Measurements from ENCODE around the gene NHLRC2. TPM values are rescaled to one million over a fixed set of nuclear protein-coding genes. Genes with fewer than 3 reads are reported as not detected.

NHLRC2 gene
- total RNA-seq, 1 experiment from 2014 or later = 39.8 TPM

DNA sequence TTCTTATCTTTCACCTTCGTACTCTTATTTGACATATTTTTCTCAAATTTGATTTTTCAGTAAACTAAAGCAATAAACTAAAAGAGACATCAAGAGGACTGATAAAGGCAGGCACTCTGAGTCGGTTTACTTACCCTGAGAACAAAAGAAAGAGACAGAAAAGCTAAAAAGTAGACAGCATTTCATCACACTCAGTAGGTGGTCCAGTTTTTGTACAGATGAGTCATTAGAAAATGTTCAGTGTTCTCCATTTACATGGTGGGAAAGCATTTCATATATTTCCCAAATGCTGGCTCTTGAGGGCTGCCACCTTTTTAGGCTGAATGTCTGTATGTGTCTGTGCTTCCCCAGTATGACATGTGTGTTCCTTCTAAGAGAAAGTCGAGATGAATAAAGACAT, 52.7 kb downstream of the NHLRC2 start:
- no peak overlapping the region for H3K4me3 Mint-ChIP-seq (ENCODE audit: unreplicated experiment)
- intact Hi-C loops (cut with micrococcal nuclease) = no loop called here
- no TSS peak for BruUV-seq (replicated peaks)
- H3K9me3 Mint-ChIP-seq (ENCODE audit: unreplicated experiment) = no peaks in the 10 kb centered on the region
- no peaks in the 10 kb centered on the region for H3K4me1 Mint-ChIP-seq (ENCODE audit: insufficient read depth, unreplicated experiment)
- TF ChIP-seq, protein P1, sequence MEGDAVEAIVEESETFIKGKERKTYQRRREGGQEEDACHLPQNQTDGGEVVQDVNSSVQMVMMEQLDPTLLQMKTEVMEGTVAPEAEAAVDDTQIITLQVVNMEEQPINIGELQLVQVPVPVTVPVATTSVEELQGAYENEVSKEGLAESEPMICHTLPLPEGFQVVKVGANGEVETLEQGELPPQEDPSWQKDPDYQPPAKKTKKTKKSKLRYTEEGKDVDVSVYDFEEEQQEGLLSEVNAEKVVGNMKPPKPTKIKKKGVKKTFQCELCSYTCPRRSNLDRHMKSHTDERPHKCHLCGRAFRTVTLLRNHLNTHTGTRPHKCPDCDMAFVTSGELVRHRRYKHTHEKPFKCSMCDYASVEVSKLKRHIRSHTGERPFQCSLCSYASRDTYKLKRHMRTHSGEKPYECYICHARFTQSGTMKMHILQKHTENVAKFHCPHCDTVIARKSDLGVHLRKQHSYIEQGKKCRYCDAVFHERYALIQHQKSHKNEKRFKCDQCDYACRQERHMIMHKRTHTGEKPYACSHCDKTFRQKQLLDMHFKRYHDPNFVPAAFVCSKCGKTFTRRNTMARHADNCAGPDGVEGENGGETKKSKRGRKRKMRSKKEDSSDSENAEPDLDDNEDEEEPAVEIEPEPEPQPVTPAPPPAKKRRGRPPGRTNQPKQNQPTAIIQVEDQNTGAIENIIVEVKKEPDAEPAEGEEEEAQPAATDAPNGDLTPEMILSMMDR (IDR thresholded peaks at IDR 0.05; ENCODE audit: unreplicated experiment) = no peak
- peak; percentile 49 for DNase-seq (ENCODE audit: unreplicated experiment)
- H3K36me3 Mint-ChIP-seq (ENCODE audit: insufficient read depth, unreplicated experiment) = peaks cover 57% of the 10 kb centered on the region
- no peak overlapping the region for H3K27ac Mint-ChIP-seq (ENCODE audit: low read depth, unreplicated experiment)
- no peaks in the 10 kb centered on the region for H3K27me3 Mint-ChIP-seq (ENCODE audit: insufficient read depth, unreplicated experiment)
- ChIA-PET CTCF (no interaction called here), POLR2A (interaction anchor here (0.6 kb wide), 1 partner anchor 846 kb away, joined by 3 read pairs; no protein-coding TSS in a partner anchor)

DNA sequence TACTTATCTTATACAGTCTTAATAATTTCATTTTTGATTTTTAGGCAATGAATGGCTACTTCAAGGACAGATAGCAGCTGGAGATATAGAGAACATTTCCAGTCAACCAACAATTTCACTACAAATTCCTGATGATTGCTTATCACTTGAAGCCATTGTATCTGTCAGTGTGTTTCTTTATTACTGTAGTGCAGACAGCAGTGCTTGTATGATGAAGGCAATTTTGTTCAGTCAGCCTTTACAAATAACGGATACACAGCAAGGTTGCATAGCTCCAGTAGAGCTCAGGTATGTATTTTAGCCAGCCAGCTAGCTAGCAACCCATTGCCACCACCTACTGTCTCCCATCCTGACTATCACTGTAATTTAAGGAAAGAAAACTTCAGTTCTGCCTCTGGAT, 53.8 kb downstream of the NHLRC2 start:
- H3K4me3 Mint-ChIP-seq (ENCODE audit: unreplicated experiment) = no peak overlapping the region
- BruUV-seq (replicated peaks) = no TSS peak
- no peaks in the 10 kb centered on the region for H3K9me3 Mint-ChIP-seq (ENCODE audit: unreplicated experiment)
- TF ChIP-seq, protein P1 (IDR thresholded peaks at IDR 0.05; ENCODE audit: unreplicated experiment) = no peak
- intact Hi-C loops (cut with micrococcal nuclease) = no loop called here
- H3K4me1 Mint-ChIP-seq (ENCODE audit: insufficient read depth, unreplicated experiment) = no peaks in the 10 kb centered on the region
- no peak for DNase-seq (ENCODE audit: unreplicated experiment)
- peaks cover 52% of the 10 kb centered on the region for H3K36me3 Mint-ChIP-seq (ENCODE audit: insufficient read depth, unreplicated experiment)
- POLR2A ChIA-PET = interaction anchor here (1.0 to 2.0 kb wide), 4 partner anchors 9 to 160 kb away, joined by 3 to 4 read pairs (median 4); no protein-coding TSS in a partner anchor
- no peaks in the 10 kb centered on the region for H3K27me3 Mint-ChIP-seq (ENCODE audit: insufficient read depth, unreplicated experiment)
- CTCF ChIA-PET = no interaction called here
- no peak overlapping the region for H3K27ac Mint-ChIP-seq (ENCODE audit: low read depth, unreplicated experiment)

DNA sequence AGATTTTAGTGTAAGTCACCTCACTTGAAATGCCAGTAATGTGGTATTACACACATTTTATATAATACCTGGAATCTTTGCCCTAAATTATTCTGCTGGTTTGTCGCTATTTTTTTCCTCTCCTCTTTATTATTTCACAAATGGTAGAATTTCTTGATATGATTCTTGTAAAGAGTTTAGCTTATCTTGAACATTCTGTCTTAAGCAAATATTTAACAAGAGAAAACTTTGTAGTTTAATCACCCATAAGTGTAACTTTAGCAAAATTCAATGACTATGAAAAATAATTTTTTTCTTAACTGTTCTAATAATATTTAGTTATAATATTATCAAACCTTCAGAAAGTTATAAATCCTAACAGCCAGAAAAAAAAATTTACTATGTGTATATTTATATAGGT, 56.7 kb downstream of the NHLRC2 start:
- Mint-ChIP-seq H3K27me3 (ENCODE audit: insufficient read depth, unreplicated experiment) (no peaks in the 10 kb centered on the region), H3K4me1 (ENCODE audit: insufficient read depth, unreplicated experiment) (no peaks in the 10 kb centered on the region), H3K9me3 (ENCODE audit: unreplicated experiment) (no peaks in the 10 kb centered on the region), H3K36me3 (ENCODE audit: insufficient read depth, unreplicated experiment) (peaks cover 39% of the 10 kb centered on the region), H3K4me3 (ENCODE audit: unreplicated experiment) (no peak overlapping the region), H3K27ac (ENCODE audit: low read depth, unreplicated experiment) (no peak overlapping the region)
- no peak for DNase-seq (ENCODE audit: unreplicated experiment)
- no TSS peak for BruUV-seq (replicated peaks)
- POLR2A ChIA-PET = no interaction called here
- CTCF ChIA-PET = interaction anchor here (0.6 to 0.7 kb wide), 3 partner anchors 157 to 201 kb away, joined by 3 to 6 read pairs (median 4); no protein-coding TSS in a partner anchor
- intact Hi-C loops (cut with micrococcal nuclease) = no loop called here
- TF ChIP-seq, protein P1 (IDR thresholded peaks at IDR 0.05; ENCODE audit: unreplicated experiment) = no peak

DNA sequence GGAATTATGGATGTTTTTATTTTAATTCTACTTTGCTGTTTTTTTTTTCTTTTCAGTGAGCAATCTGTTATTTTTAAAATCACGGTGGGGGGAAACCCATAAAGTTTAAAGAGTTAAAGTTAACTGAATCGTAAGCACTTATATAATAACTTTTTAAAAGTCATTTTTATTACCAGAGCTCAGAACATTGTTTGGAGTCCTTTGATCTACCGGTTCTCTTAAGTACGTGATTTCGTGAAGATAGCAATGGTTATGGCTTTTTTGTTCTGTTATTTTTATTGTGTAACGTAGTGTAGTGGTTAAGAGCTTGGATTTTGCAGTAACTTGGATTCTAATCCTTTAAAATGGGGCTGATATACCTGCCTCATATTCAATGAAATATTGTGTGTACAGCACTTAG, 57.4 kb downstream of the NHLRC2 start:
- Mint-ChIP-seq H3K27me3 (ENCODE audit: insufficient read depth, unreplicated experiment) (no peaks in the 10 kb centered on the region), H3K4me1 (ENCODE audit: insufficient read depth, unreplicated experiment) (no peaks in the 10 kb centered on the region), H3K9me3 (ENCODE audit: unreplicated experiment) (no peaks in the 10 kb centered on the region), H3K4me3 (ENCODE audit: unreplicated experiment) (no peak overlapping the region), H3K36me3 (ENCODE audit: insufficient read depth, unreplicated experiment) (peaks cover 38% of the 10 kb centered on the region), H3K27ac (ENCODE audit: low read depth, unreplicated experiment) (no peak overlapping the region)
- ChIA-PET POLR2A (interaction anchor here (0.6 kb wide), 1 partner anchor 131 kb away, joined by 3 read pairs; no protein-coding TSS in a partner anchor), CTCF (interaction anchor here (0.6 kb wide), 1 partner anchor 12 kb away, joined by 3 read pairs; no protein-coding TSS in a partner anchor)
- no peak for DNase-seq (ENCODE audit: unreplicated experiment)
- intact Hi-C loops (cut with micrococcal nuclease) = no loop called here
- BruUV-seq (replicated peaks) = no TSS peak
- TF ChIP-seq, protein P1 (IDR thresholded peaks at IDR 0.05; ENCODE audit: unreplicated experiment) = no peak
